Stimulated activated CD8-positive, alpha-beta memory T cell treated with anti-CD3 and anti-CD28 coated beads, Interleukin-7, amount 100 ng/mL, for 4 hours (primary cell): ENCODE data around the gene KCNS1.
"Not testable (repeated sequence)": the region's sequence is repeated elsewhere in the genome, so short reads cannot be mapped to it uniquely, and the experiment has no call there.

Experiments
- DNase-seq, 2 donors: peaks; one replicate each; pipeline ENCODE4 v3.0.0-alpha.2; 2020; ENCODE audit warnings: low read depth in 2 of 2

KCNS1 gene

GRCh38 chr20:45080867-45081624 is 19.9 kb downstream of the KCNS1 start:
- DNase-seq = no peak

- no peak for DNase-seq
These were observed 23.4 kb downstream of the KCNS1 start for GRCh38 chr20:45077559-45077958.

- no peak for DNase-seq
These were observed 27.7 kb downstream of the KCNS1 start for GRCh38 chr20:45073221-45073620.

- DNase-seq = no peak
These were observed 28.9 kb downstream of the KCNS1 start for GRCh38 chr20:45072066-45072465.

GRCh38 chr20:45070932-45071632 is 29.8 kb downstream of the KCNS1 start:
- DNase-seq = no peak

GRCh38 chr20:45069261-45069660 is 31.7 kb downstream of the KCNS1 start:
- no peak for DNase-seq

GRCh38 chr20:45067558-45067957 is 33.4 kb downstream of the KCNS1 start:
- no peak for DNase-seq

GRCh38 chr20:45067087-45067486 is 33.8 kb downstream of the KCNS1 start:
- no peak for DNase-seq

GRCh38 chr20:45066372-45066771 is 34.6 kb downstream of the KCNS1 start:
- DNase-seq = no peak

- DNase-seq = no peak
These were observed 36.1 kb downstream of the KCNS1 start for GRCh38 chr20:45064812-45065211.

- DNase-seq = not testable (repeated sequence)
These were observed 37.8 kb downstream of the KCNS1 start for GRCh38 chr20:45063107-45063506.

- DNase-seq = no peak
These were observed 39.7 kb downstream of the KCNS1 start for GRCh38 chr20:45061244-45061643.

GRCh38 chr20:45060294-45060693 is 40.6 kb downstream of the KCNS1 start:
- no peak for DNase-seq

- DNase-seq = no peak
These were observed 41.8 kb downstream of the KCNS1 start for GRCh38 chr20:45059022-45059728.

GRCh38 chr20:45058168-45058850 is 42.6 kb downstream of the KCNS1 start:
- DNase-seq = no peak

- DNase-seq = no peak
These were observed 44.3 kb downstream of the KCNS1 start for GRCh38 chr20:45056473-45057173.

GRCh38 chr20:45055056-45055455 is 45.9 kb downstream of the KCNS1 start:
- no peak for DNase-seq

GRCh38 chr20:45053430-45054351 is 47.2 kb downstream of the KCNS1 start:
- no peak for DNase-seq

- no peak for DNase-seq
These were observed 48.1 kb downstream of the KCNS1 start for GRCh38 chr20:45052698-45053429.
